WERI-Rb-1 (cell line): ENCODE results near the gene CACNB1.

Experiments
- DNase-seq: peaks from one replicate; pipeline ENCODE4 v3.0.0-alpha.2; 2020
- H3K27ac ChIP-seq: fragments of 250-450 bp; sonication (Bioruptor Pico); 2 replicates; pipeline ENCODE4 v1.5.1; 2020; ENCODE audit warnings: mild to moderate bottlenecking, moderate library complexity
- H3K27me3 ChIP-seq: fragments of 250-450 bp; sonication (Bioruptor Pico); 2 replicates; pipeline ENCODE4 v1.5.1; 2021; ENCODE audit warnings: mild to moderate bottlenecking, low read depth, moderate library complexity; ENCODE audit not compliant: insufficient read depth, severe bottlenecking
- H3K36me3 ChIP-seq: fragments of 250-450 bp; sonication (Bioruptor Pico); 2 replicates; pipeline ENCODE4 v1.5.1; 2020; ENCODE audit warnings: mild to moderate bottlenecking, moderate library complexity
- H3K4me3 ChIP-seq: 2 replicates; pipeline ENCODE4 v1.5.1; 2011; ENCODE audit warnings: low read depth, mild to moderate bottlenecking, control low read depth, low read length
- H3K9me3 ChIP-seq: fragments of 250-450 bp; sonication (Bioruptor Pico); 2 replicates; pipeline ENCODE4 v1.5.1; 2021; ENCODE audit warnings: mild to moderate bottlenecking, moderate library complexity; ENCODE audit not compliant: severe bottlenecking
- CTCF ChIP-seq: IDR thresholded peaks from 2 replicates; pipeline ENCODE4 v1.5.1; 2011; ENCODE audit warnings: low read depth, mild to moderate bottlenecking, control low read depth, inconsistent platforms, low read length

Gene CACNB1

DNA sequence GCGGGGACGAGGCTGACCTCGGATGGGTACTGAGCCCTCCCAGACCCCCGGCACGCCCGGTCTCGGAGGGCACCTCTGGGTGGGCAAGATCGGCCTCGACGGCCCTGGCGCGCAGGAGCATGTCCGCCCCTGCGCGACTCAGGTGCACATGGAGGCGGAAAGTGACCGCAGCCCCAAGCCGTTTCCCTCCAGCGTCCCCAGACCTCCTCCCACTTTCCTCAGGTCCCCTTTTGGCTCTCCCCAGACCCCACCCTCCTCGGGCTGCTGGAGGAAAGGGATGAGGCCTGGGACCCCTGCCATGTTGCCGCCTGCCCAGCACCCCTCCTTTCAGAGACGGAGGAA is 12.6 kb upstream of the CACNB1 start:
- Histone ChIP-seq H3K27me3 (no peaks in the 10 kb centered on the region), H3K4me3 (no peak overlapping the region), H3K9me3 (no peaks in the 10 kb centered on the region), H3K27ac (no peak overlapping the region), H3K36me3 (peaks cover 2% of the 10 kb centered on the region)
- no peak for DNase-seq
- TF ChIP-seq CTCF = no peak

DNA sequence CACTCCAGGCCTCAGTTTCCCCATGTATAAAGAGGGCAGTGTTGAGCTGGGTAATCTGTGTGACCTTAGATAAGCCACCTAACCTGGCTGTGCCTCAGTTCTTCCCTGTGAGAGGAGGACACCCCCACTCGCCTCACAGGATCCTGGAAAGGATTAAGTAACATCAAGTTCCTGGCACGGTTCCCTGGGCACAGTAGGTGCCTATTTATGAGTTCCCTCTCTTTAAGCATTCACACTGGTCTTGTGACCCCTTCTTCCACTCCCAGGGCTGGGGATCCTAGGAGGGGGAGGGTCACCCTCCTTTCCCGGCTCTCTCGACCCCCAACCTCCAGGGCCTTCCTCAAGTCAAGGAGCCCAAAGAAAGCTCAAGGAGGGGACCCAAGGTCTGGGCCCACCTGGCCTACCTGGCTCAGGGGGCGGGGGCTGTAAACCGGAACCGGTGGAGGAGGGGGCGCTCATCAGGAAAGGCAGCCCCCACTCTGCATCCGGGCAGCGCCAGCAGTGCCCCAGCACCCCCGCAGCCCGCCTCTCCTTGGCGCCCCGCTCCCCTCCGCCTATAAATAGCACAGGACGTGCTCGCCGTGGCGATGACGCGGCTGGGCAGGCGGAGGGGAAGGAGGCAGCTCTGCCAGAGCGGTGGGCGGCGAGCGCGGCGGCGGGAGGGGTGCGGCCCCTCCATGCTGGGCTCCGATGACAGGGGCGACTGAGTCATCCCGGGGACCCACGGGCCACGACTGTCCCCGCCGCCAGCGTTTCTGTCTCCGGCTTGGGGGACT is 12.0 kb upstream of the CACNB1 start:
- no peak overlapping the region for H3K27ac ChIP-seq
- TF ChIP-seq CTCF = no peak
- H3K36me3 ChIP-seq = peaks cover 7% of the 10 kb centered on the region
- H3K4me3 ChIP-seq = no peak overlapping the region
- H3K9me3 ChIP-seq = no peaks in the 10 kb centered on the region
- no peak for DNase-seq
- H3K27me3 ChIP-seq = no peaks in the 10 kb centered on the region

- no peak overlapping the region for H3K4me3 ChIP-seq
Observed at GRCh38 chr17:39208893-39209292, 11.4 kb upstream of the CACNB1 start.

DNA sequence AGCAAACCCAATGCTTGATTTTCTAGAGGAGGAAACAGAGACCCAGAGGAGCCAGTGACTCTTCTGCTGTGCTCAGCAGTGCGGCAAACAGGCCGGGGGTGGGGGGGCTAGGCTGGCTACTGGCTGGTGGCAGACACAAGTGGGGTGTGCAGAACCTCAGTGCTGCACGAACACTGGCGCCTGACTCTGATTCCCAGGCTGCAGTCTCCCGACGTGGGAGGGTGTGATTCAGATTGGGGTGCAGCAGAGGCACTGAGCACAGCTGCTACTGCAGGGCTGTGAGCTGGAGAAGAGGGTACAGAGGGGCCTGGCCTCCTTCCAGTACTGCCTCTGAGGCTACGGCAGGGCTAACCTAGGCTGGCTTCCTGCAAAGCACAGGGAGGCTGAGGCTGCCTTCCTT is 10.7 kb upstream of the CACNB1 start:
- no peaks in the 10 kb centered on the region for H3K9me3 ChIP-seq
- no peak overlapping the region for H3K27ac ChIP-seq
- TF ChIP-seq CTCF = no peak
- DNase-seq = no peak
- no peaks in the 10 kb centered on the region for H3K27me3 ChIP-seq
- H3K4me3 ChIP-seq = no peak overlapping the region
- H3K36me3 ChIP-seq = peaks cover 21% of the 10 kb centered on the region

More at GRCh38 chr17:39208893-39209292, 11.4 kb upstream of the CACNB1 start:
- peak; percentile 40 for DNase-seq
- Histone ChIP-seq H3K27ac (no peak overlapping the region), H3K27me3 (no peaks in the 10 kb centered on the region), H3K36me3 (peaks cover 13% of the 10 kb centered on the region), H3K9me3 (no peaks in the 10 kb centered on the region)
- TF ChIP-seq CTCF = no peak

DNA sequence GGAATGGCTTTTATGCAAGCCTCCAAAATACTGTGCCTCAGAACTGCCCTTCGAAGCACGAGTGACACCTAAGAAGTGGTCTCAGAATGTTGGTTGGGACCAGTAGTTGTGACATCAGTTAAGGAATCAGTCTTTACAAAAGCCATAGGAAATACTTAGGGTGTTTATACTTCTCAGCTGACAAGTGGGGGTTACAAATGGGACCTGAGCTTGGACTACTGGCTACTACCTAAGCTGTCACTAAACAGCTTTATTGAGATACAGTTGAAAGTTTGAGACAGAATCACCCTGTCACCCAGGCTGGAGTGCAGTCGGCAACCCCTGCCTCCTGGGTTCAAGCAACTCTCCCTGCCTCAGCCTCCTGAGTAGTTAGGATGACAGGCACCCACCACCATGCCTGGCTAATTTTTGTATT is 7.7 kb upstream of the CACNB1 start:
- no peak for DNase-seq
- no peak for TF ChIP-seq CTCF
- Histone ChIP-seq H3K36me3 (peaks cover 43% of the 10 kb centered on the region), H3K4me3 (no peak overlapping the region), H3K27me3 (no peaks in the 10 kb centered on the region), H3K9me3 (no peaks in the 10 kb centered on the region), H3K27ac (no peak overlapping the region)

- no peaks in the 10 kb centered on the region for H3K9me3 ChIP-seq
- no peaks in the 10 kb centered on the region for H3K27me3 ChIP-seq
- TF ChIP-seq CTCF = no peak
- H3K4me3 ChIP-seq = no peak overlapping the region
- peaks cover 43% of the 10 kb centered on the region for H3K36me3 ChIP-seq
- no peak for DNase-seq
- no peak overlapping the region for H3K27ac ChIP-seq
Observed at GRCh38 chr17:39204245-39204644, 6.8 kb upstream of the CACNB1 start.
